SK-N-MC (cell line): ENCODE data around the gene HMG20B.

Source experiments
- EZH2 ChIP-seq: fragments of 200-600 bp; sonication (generic); IDR thresholded peaks from one replicate; pipeline ENCODE4 v1.6.1; 2017; ENCODE audit warnings: antibody characterized with exemption
- FOXP2 ChIP-seq: optimal IDR thresholded peaks from 2 replicates; pipeline ENCODE3; 2011; ENCODE audit warnings: mild to moderate bottlenecking, moderate library complexity; ENCODE audit not compliant: insufficient read depth; ENCODE audit errors: extremely low read length, control extremely low read depth
- POLR2AphosphoS5 ChIP-seq: IDR thresholded peaks from 2 replicates; pipeline ENCODE4 v1.6.1; 2012; ENCODE audit warnings: mild to moderate bottlenecking, low read depth, low read length, borderline replicate concordance

DNA sequence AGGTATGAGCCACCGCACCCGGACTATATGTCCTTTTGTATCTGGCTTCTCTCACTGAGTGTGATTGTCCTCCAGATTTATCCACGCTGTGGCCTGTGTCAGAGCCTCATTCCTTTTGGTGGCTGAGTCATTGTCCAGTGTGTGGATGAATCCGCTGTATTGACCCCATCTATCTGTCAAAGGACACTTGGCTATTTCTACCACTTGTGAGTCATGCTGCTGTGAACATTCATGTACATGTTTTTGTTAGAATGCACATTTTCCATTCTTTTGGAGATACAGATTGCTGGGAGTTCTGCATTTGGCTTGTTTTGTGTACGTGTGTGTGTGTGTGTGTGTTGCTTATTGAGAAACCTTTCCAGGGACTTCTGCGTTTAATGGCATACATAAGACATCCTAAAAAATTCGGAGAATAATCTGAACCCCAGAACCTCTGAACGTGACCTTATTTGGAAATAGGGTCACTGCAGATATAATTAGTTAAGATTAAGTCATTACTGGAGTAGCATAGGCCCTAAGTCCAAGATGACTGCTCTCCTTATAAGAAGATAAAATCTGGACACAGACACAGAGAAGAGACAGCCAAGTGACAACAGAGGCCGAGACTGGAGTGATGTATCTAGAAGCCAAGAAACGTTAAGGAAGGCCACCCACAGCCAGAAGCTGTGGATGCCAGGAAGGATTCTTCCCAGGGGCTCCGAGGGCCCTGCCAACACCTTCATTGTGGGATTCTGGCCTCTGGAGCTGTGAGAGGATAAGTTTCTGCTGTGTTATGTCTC is 7.6 kb downstream of the HMG20B start:
- TF ChIP-seq EZH2, result no peak
- no peak for TF ChIP-seq POLR2AphosphoS5
- no peak for TF ChIP-seq FOXP2
